Measurements from ENCODE around the gene SPATA20. TPM values are rescaled to one million over a fixed set of nuclear protein-coding genes. Genes with fewer than 3 reads are reported as not detected.
A peak's percentile ranks its signal among the peaks of the same experiment; 100 is the strongest.

The SPATA20 gene
- polyA plus RNA-seq, 1 donor, result 61.8 TPM

GRCh38 chr17:50520483-50520882, 26.5 kb upstream of the SPATA20 start:
- WGBS (ENCODE audit: insufficient coverage, low lambda C conversion rate), result 80% methylated on average over 1 of the region's 2 CpGs

GRCh38 chr17:50521514-50521913, 25.5 kb upstream of the SPATA20 start:
- no peak for DNase-seq
- Histone ChIP-seq H3K9me3 (ENCODE audit: control insufficient read depth, low read depth, low read length) (no peaks in the 10 kb centered on the region), H3K27ac (ENCODE audit: low read length) (no peak overlapping the region), H3K4me3 (ENCODE audit: low read length) (no peak overlapping the region), H3K36me3 (ENCODE audit: control insufficient read depth, insufficient read depth, low read length) (no peaks in the 10 kb centered on the region), H3K4me1 (ENCODE audit: control insufficient read depth, insufficient read depth, low read length) (no peaks in the 10 kb centered on the region), H3K27me3 (ENCODE audit: control insufficient read depth, insufficient read depth, low read length) (no peaks in the 10 kb centered on the region)
- WGBS (ENCODE audit: insufficient coverage, low lambda C conversion rate), result no CpG with 5 or more reads among the region's 2 CpGs

More at GRCh38 chr17:50520483-50520882, 26.5 kb upstream of the SPATA20 start:
- H3K27ac ChIP-seq (ENCODE audit: low read length), result no peak overlapping the region
- H3K27me3 ChIP-seq (ENCODE audit: control insufficient read depth, insufficient read depth, low read length), result no peaks in the 10 kb centered on the region
- no peak overlapping the region for H3K4me3 ChIP-seq (ENCODE audit: low read length)
- H3K36me3 ChIP-seq (ENCODE audit: control insufficient read depth, insufficient read depth, low read length), result no peaks in the 10 kb centered on the region
- H3K9me3 ChIP-seq (ENCODE audit: control insufficient read depth, low read depth, low read length), result no peaks in the 10 kb centered on the region
- DNase-seq, result no peak
- no peaks in the 10 kb centered on the region for H3K4me1 ChIP-seq (ENCODE audit: control insufficient read depth, insufficient read depth, low read length)

- H3K4me3 ChIP-seq (ENCODE audit: low read length), result no peak overlapping the region
- no peak overlapping the region for H3K27ac ChIP-seq (ENCODE audit: low read length)
- DNase-seq, result no peak
- H3K36me3 ChIP-seq (ENCODE audit: control insufficient read depth, insufficient read depth, low read length), result no peaks in the 10 kb centered on the region
- H3K9me3 ChIP-seq (ENCODE audit: control insufficient read depth, low read depth, low read length), result no peaks in the 10 kb centered on the region
- WGBS (ENCODE audit: insufficient coverage, low lambda C conversion rate), result no CpG with 5 or more reads among the region's 10 CpGs
- H3K4me1 ChIP-seq (ENCODE audit: control insufficient read depth, insufficient read depth, low read length), result no peaks in the 10 kb centered on the region
- H3K27me3 ChIP-seq (ENCODE audit: control insufficient read depth, insufficient read depth, low read length), result no peaks in the 10 kb centered on the region
These were observed 24.2 kb upstream of the SPATA20 start for GRCh38 chr17:50522766-50523165.

GRCh38 chr17:50523208-50523607, 23.8 kb upstream of the SPATA20 start:
- Histone ChIP-seq H3K27ac (ENCODE audit: low read length) (no peak overlapping the region), H3K4me3 (ENCODE audit: low read length) (no peak overlapping the region), H3K4me1 (ENCODE audit: control insufficient read depth, insufficient read depth, low read length) (no peaks in the 10 kb centered on the region), H3K36me3 (ENCODE audit: control insufficient read depth, insufficient read depth, low read length) (no peaks in the 10 kb centered on the region), H3K27me3 (ENCODE audit: control insufficient read depth, insufficient read depth, low read length) (no peaks in the 10 kb centered on the region), H3K9me3 (ENCODE audit: control insufficient read depth, low read depth, low read length) (no peaks in the 10 kb centered on the region)
- WGBS (ENCODE audit: insufficient coverage, low lambda C conversion rate), result no CpG with 5 or more reads among the region's 2 CpGs
- DNase-seq, result no peak

- no peaks in the 10 kb centered on the region for H3K27me3 ChIP-seq (ENCODE audit: control insufficient read depth, insufficient read depth, low read length)
- no peak for DNase-seq
- no peaks in the 10 kb centered on the region for H3K4me1 ChIP-seq (ENCODE audit: control insufficient read depth, insufficient read depth, low read length)
- H3K9me3 ChIP-seq (ENCODE audit: control insufficient read depth, low read depth, low read length), result no peaks in the 10 kb centered on the region
- no peaks in the 10 kb centered on the region for H3K36me3 ChIP-seq (ENCODE audit: control insufficient read depth, insufficient read depth, low read length)
- H3K27ac ChIP-seq (ENCODE audit: low read length), result no peak overlapping the region
- no peak overlapping the region for H3K4me3 ChIP-seq (ENCODE audit: low read length)
- no CpG with 5 or more reads among the region's 18 CpGs for WGBS (ENCODE audit: insufficient coverage, low lambda C conversion rate)
These were observed 22.1 kb upstream of the SPATA20 start for GRCh38 chr17:50524838-50525237.

- DNase-seq, result no peak
- Histone ChIP-seq H3K27me3 (ENCODE audit: control insufficient read depth, insufficient read depth, low read length) (peaks cover 6% of the 10 kb centered on the region), H3K4me1 (ENCODE audit: control insufficient read depth, insufficient read depth, low read length) (peaks cover 4% of the 10 kb centered on the region), H3K9me3 (ENCODE audit: control insufficient read depth, low read depth, low read length) (no peaks in the 10 kb centered on the region), H3K4me3 (ENCODE audit: low read length) (no peak overlapping the region), H3K27ac (ENCODE audit: low read length) (no peak overlapping the region), H3K36me3 (ENCODE audit: control insufficient read depth, insufficient read depth, low read length) (no peaks in the 10 kb centered on the region)
- no CpG with 5 or more reads among the region's 5 CpGs for WGBS (ENCODE audit: insufficient coverage, low lambda C conversion rate)
These were observed 19.7 kb upstream of the SPATA20 start for GRCh38 chr17:50527155-50527762.

- no peaks in the 10 kb centered on the region for H3K36me3 ChIP-seq (ENCODE audit: control insufficient read depth, insufficient read depth, low read length)
- WGBS (ENCODE audit: insufficient coverage, low lambda C conversion rate), result no CpG with 5 or more reads among the region's 4 CpGs
- peaks cover 13% of the 10 kb centered on the region for H3K27me3 ChIP-seq (ENCODE audit: control insufficient read depth, insufficient read depth, low read length)
- H3K27ac ChIP-seq (ENCODE audit: low read length), result no peak overlapping the region
- H3K4me3 ChIP-seq (ENCODE audit: low read length), result no peak overlapping the region
- DNase-seq, result no peak
- H3K9me3 ChIP-seq (ENCODE audit: control insufficient read depth, low read depth, low read length), result no peaks in the 10 kb centered on the region
- H3K4me1 ChIP-seq (ENCODE audit: control insufficient read depth, insufficient read depth, low read length), result peaks cover 11% of the 10 kb centered on the region
These were observed 19.0 kb upstream of the SPATA20 start for GRCh38 chr17:50527949-50528474.

- H3K27me3 ChIP-seq (ENCODE audit: control insufficient read depth, insufficient read depth, low read length), result peaks cover 18% of the 10 kb centered on the region
- peaks cover 29% of the 10 kb centered on the region for H3K4me1 ChIP-seq (ENCODE audit: control insufficient read depth, insufficient read depth, low read length)
- no peak for DNase-seq
- 83% methylated on average over 1 of the region's 7 CpGs for WGBS (ENCODE audit: insufficient coverage, low lambda C conversion rate)
- H3K27ac ChIP-seq (ENCODE audit: low read length), result no peak overlapping the region
- H3K4me3 ChIP-seq (ENCODE audit: low read length), result no peak overlapping the region
- H3K36me3 ChIP-seq (ENCODE audit: control insufficient read depth, insufficient read depth, low read length), result no peaks in the 10 kb centered on the region
- H3K9me3 ChIP-seq (ENCODE audit: control insufficient read depth, low read depth, low read length), result no peaks in the 10 kb centered on the region
These were observed 17.1 kb upstream of the SPATA20 start for GRCh38 chr17:50529849-50530248.

- no peak overlapping the region for H3K4me3 ChIP-seq (ENCODE audit: low read length)
- peaks cover 18% of the 10 kb centered on the region for H3K27me3 ChIP-seq (ENCODE audit: control insufficient read depth, insufficient read depth, low read length)
- no peaks in the 10 kb centered on the region for H3K36me3 ChIP-seq (ENCODE audit: control insufficient read depth, insufficient read depth, low read length)
- no peak overlapping the region for H3K27ac ChIP-seq (ENCODE audit: low read length)
- peaks cover 29% of the 10 kb centered on the region for H3K4me1 ChIP-seq (ENCODE audit: control insufficient read depth, insufficient read depth, low read length)
- no peaks in the 10 kb centered on the region for H3K9me3 ChIP-seq (ENCODE audit: control insufficient read depth, low read depth, low read length)
- no peak for DNase-seq
- WGBS (ENCODE audit: insufficient coverage, low lambda C conversion rate), result no CpG with 5 or more reads among the region's 6 CpGs
These were observed 15.4 kb upstream of the SPATA20 start for GRCh38 chr17:50531428-50532025.

GRCh38 chr17:50532452-50533024, 14.4 kb upstream of the SPATA20 start, which contains the start of gene EPN3:
Gene EPN3 (plus strand): TSS chr17:50532735. CDS start chr17:50536557, 3,822 bp downstream.
- Histone ChIP-seq H3K27ac (ENCODE audit: low read length) (no peak within 1 kb of the TSS), H3K9me3 (ENCODE audit: control insufficient read depth, low read depth, low read length) (no peaks in the 10 kb centered on the region), H3K36me3 (ENCODE audit: control insufficient read depth, insufficient read depth, low read length) (no peaks in the 10 kb centered on the region), H3K27me3 (ENCODE audit: control insufficient read depth, insufficient read depth, low read length) (peaks cover 18% of the 10 kb centered on the region), H3K4me1 (ENCODE audit: control insufficient read depth, insufficient read depth, low read length) (peaks cover 32% of the 10 kb centered on the region), H3K4me3 (ENCODE audit: low read length) (peak within 1 kb of the TSS; percentile 41)
- DNase-seq, result peak in 1 of 2 donors; percentile 66
- no CpG with 5 or more reads among the region's 21 CpGs for WGBS (ENCODE audit: insufficient coverage, low lambda C conversion rate)
